Keratinocyte (primary cell): ENCODE measurements around the gene DESI1. TPM values are rescaled to one million over a fixed set of nuclear protein-coding genes. Genes with fewer than 3 reads are reported as not detected.
"Not testable (repeated sequence)": the region's sequence is repeated elsewhere in the genome, so short reads cannot be mapped to it uniquely, and the experiment has no call there.

Experiments
- DNase-seq: peaks from one replicate; pipeline ENCODE4 v3.0.0-alpha.2; 2011; ENCODE audit warnings: low read depth, missing footprints, low spot score
- FAIRE-seq: peaks from 2 replicates; lab custom pipeline; 2011; peaks lifted over from hg19 to GRCh38; lab: Jason Lieb, UNC
- H2AFZ ChIP-seq: 2 replicates; pipeline ENCODE4 v1.6.0; 2012; ENCODE audit warnings: low read length, control low read depth, inconsistent platforms; ENCODE audit not compliant: control insufficient read depth
- H3K27ac ChIP-seq: 2 replicates; pipeline ENCODE4 v1.5.1; 2011; ENCODE audit warnings: low read length; ENCODE audit not compliant: control insufficient read depth, insufficient read depth
- H3K27me3 ChIP-seq: 3 replicates; pipeline ENCODE4 v1.6.0; 2011; ENCODE audit warnings: low read length; ENCODE audit not compliant: control insufficient read depth, insufficient read depth; ENCODE audit errors: extremely low read depth
- H3K36me3 ChIP-seq, 2 experiments: 2 replicates in 1 of 2; 3 replicates in 1 of 2; pipeline ENCODE4 v1.5.1; 2011; ENCODE audit warnings: low read length in 2 of 2, mild to moderate bottlenecking in 1 of 2; ENCODE audit not compliant: control insufficient read depth in 2 of 2, insufficient read depth in 2 of 2; ENCODE audit errors: extremely low read depth in 1 of 2
- H3K4me1 ChIP-seq: 3 replicates; pipeline ENCODE4 v1.5.1; 2011; ENCODE audit warnings: low read length; ENCODE audit not compliant: control insufficient read depth, insufficient read depth; ENCODE audit errors: extremely low read depth
- H3K4me2 ChIP-seq: 3 replicates; pipeline ENCODE4 v1.6.0; 2011; ENCODE audit warnings: low read depth, low read length; ENCODE audit not compliant: control insufficient read depth, insufficient read depth; ENCODE audit errors: extremely low read depth
- H3K4me3 ChIP-seq, 3 experiments: fragments of 200-600 bp in 1 of 3; sonication (generic) in 1 of 3; 2 replicates in 2 of 3; 3 replicates in 1 of 3; pipeline ENCODE4 v1.5.1; 2011 to 2016; ENCODE audit warnings: low read length in 3 of 3, mild to moderate bottlenecking in 3 of 3, control low read depth in 2 of 3, inconsistent platforms in 1 of 3, low read depth in 1 of 3, mixed read lengths in 1 of 3, mixed run types in 1 of 3, moderate library complexity in 1 of 3; ENCODE audit not compliant: control insufficient read depth in 2 of 3, insufficient read depth in 2 of 3; ENCODE audit errors: extremely low read depth in 1 of 3
- H3K79me2 ChIP-seq: 2 replicates; pipeline ENCODE4 v1.6.0; 2012; ENCODE audit warnings: low read length; ENCODE audit not compliant: control insufficient read depth, insufficient read depth
- H3K9ac ChIP-seq: 3 replicates; pipeline ENCODE4 v1.6.0; 2011; ENCODE audit warnings: low read length; ENCODE audit not compliant: control insufficient read depth, insufficient read depth; ENCODE audit errors: extremely low read depth
- H3K9me1 ChIP-seq: 3 replicates; pipeline ENCODE4 v1.6.0; 2011; ENCODE audit warnings: low read length; ENCODE audit not compliant: control insufficient read depth, insufficient read depth; ENCODE audit errors: extremely low read depth
- H3K9me3 ChIP-seq: 2 replicates; pipeline ENCODE4 v1.5.1; 2012; ENCODE audit warnings: low read depth, low read length; ENCODE audit not compliant: control insufficient read depth
- H4K20me1 ChIP-seq: 3 replicates; pipeline ENCODE4 v1.6.0; 2011; ENCODE audit warnings: low read length; ENCODE audit not compliant: control insufficient read depth, insufficient read depth; ENCODE audit errors: extremely low read depth
- CTCF ChIP-seq, 3 experiments: IDR thresholded peaks in 1 of 3; conservative IDR thresholded peaks in 1 of 3; optimal IDR thresholded peaks in 1 of 3; 2 replicates in 2 of 3; 3 replicates in 1 of 3; pipeline versions ENCODE3 to v1.5.1; 2011; ENCODE audit warnings: low read length in 3 of 3, mild to moderate bottlenecking in 3 of 3, moderate library complexity in 2 of 3, control low read depth in 1 of 3, inconsistent platforms in 1 of 3; ENCODE audit not compliant: insufficient read depth in 2 of 3; ENCODE audit errors: extremely low read depth in 1 of 3
- EZH2 ChIP-seq: IDR thresholded peaks from one replicate; pipeline ENCODE4 v1.6.1; 2012; ENCODE audit warnings: inconsistent platforms, mild to moderate bottlenecking, low read length, moderate library complexity
- dilution Hi-C: fragments of 300-500 bp; cut with MboI; formaldehyde crosslinking; loops from one replicate; pipeline ENCODE4 v1.7.0; 2020; ENCODE audit warnings: low sequenced_read_pairs; ENCODE audit not compliant: extremely low pct_ligation_motif_present
- polyA plus RNA-seq, 5 experiments: library from polyadenylated mRNA; depleted of rRNA in 3 of 5; stranded (reverse) in 3 of 5; stranded (forward) in 1 of 5; unstranded in 1 of 5; fragments of >200 nt; gene quantifications; 1 replicate in 1 of 5; 2 replicates in 3 of 5; 3 replicates in 1 of 5; pipeline versions ENCODE4 v1.2.1 to v1.2.3, GENCODE V29; 2011 to 2012; ENCODE audit warnings: missing spikeins in 2 of 5, low read depth in 1 of 5, low replicate concordance in 1 of 5

The DESI1 gene
- polyA plus RNA-seq, 1 donor (not counting 4 experiments of a cell fraction or from before 2014, with no cell fraction given), result 32.8 TPM

- Histone ChIP-seq H3K79me2 (peaks cover 6% of the 10 kb centered on the region), H3K27me3 (no peaks in the 10 kb centered on the region), H3K27ac (no peak overlapping the region), H2AFZ (no peak overlapping the region), H3K9me1 (no peaks in the 10 kb centered on the region), H3K4me1 (peaks cover 28% of the 10 kb centered on the region), H3K9me3 (no peaks in the 10 kb centered on the region), H3K36me3 (peaks cover 17 to 38% of the 10 kb centered on the region in 2 experiments), H3K4me2 (no peak overlapping the region), H4K20me1 (no peaks in the 10 kb centered on the region), H3K9ac (no peak overlapping the region), H3K4me3 (no peak overlapping the region)
- dilution Hi-C loops, result no loop called here
- DNase-seq (no peak), FAIRE-seq (no peak)
- TF ChIP-seq EZH2 (no peak), CTCF (optimal IDR thresholded peaks at IDR 0.05 in 1 of 3, IDR thresholded peaks at IDR 0.05 in 1 of 3, conservative IDR thresholded peaks at IDR 0.05 in 1 of 3; ENCODE audit: extremely low read depth in 1 of 3, insufficient read depth in 2 of 3, low read length in 3 of 3) (no peak)
These were observed 44.1 kb upstream of the DESI1 start for GRCh38 chr22:41664951-41665350.

- dilution Hi-C loops, result no loop called here
- Histone ChIP-seq H3K9me1 (no peaks in the 10 kb centered on the region), H3K4me1 (peaks cover 26% of the 10 kb centered on the region), H3K9me3 (no peaks in the 10 kb centered on the region), H3K27ac (no peak overlapping the region), H4K20me1 (no peaks in the 10 kb centered on the region), H3K79me2 (peaks cover 5% of the 10 kb centered on the region), H3K9ac (no peak overlapping the region), H3K27me3 (no peaks in the 10 kb centered on the region), H2AFZ (no peak overlapping the region), H3K4me2 (no peak overlapping the region), H3K4me3 (no peak overlapping the region), H3K36me3 (peaks cover 19 to 43% of the 10 kb centered on the region in 2 experiments)
- TF ChIP-seq CTCF (optimal IDR thresholded peaks at IDR 0.05 in 1 of 3, IDR thresholded peaks at IDR 0.05 in 1 of 3, conservative IDR thresholded peaks at IDR 0.05 in 1 of 3; ENCODE audit: extremely low read depth in 1 of 3, insufficient read depth in 2 of 3, low read length in 3 of 3) (no peak), EZH2 (no peak)
- no peak for DNase-seq
- FAIRE-seq, result no peak
These were observed 43.6 kb upstream of the DESI1 start for GRCh38 chr22:41664490-41664889.

- Histone ChIP-seq H3K4me1 (peaks cover 21% of the 10 kb centered on the region), H3K36me3 (peaks cover 23 to 48% of the 10 kb centered on the region in 2 experiments)
- H4K20me1 ChIP-seq, FAIRE-seq, H3K4me3 ChIP-seq, H3K27ac ChIP-seq, dilution Hi-C loops, H3K9me1 ChIP-seq, H3K79me2 ChIP-seq, H3K9me3 ChIP-seq, H3K4me2 ChIP-seq, H3K9ac ChIP-seq, H3K27me3 ChIP-seq, H2AFZ ChIP-seq, DNase-seq: not testable (repeated sequence)
These were observed 42.8 kb upstream of the DESI1 start for GRCh38 chr22:41663594-41663993.
